Fibroblast of mammary gland (primary cell): ENCODE data around the gene BMP3.
"Not testable (repeated sequence)": the region's sequence is repeated elsewhere in the genome, so short reads cannot be mapped to it uniquely, and the experiment has no call there.

Experiments used
- DNase-seq: peaks from one replicate; pipeline ENCODE4 v3.0.0-alpha.2; 2010; ENCODE audit warnings: low read depth
- H3K4me3 ChIP-seq: 2 replicates; pipeline ENCODE4 v1.5.1; 2011; ENCODE audit warnings: low read depth, mild to moderate bottlenecking, low read length, moderate library complexity; ENCODE audit not compliant: control insufficient read depth
- CTCF ChIP-seq: conservative IDR thresholded peaks from 2 replicates; pipeline ENCODE4 v1.5.1; 2011; ENCODE audit warnings: low read depth, low read length, inconsistent platforms; ENCODE audit not compliant: control insufficient read depth, insufficient read depth

The BMP3 gene

DNA sequence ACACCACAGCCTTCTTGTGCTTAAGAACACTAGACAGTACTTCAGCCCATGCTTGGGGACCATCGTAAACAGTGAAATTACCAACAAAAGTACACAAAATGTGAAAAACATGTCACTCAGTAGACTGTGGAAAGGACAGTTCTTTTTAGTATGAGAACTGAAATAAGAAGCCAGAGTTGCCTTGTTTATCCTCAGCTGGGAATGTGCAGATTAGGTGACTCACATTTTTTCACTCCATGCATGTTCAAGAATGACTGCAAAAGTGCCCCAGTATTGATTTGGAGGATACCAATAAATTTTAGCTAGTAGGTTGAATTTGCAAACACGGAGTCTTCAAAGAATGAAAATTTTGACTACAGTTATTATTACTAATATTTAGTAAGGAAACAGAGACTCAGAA, 23.1 kb upstream of the BMP3 start:
- DNase-seq: no peak
- no peak overlapping the region for H3K4me3 ChIP-seq
- TF ChIP-seq CTCF: no peak

DNA sequence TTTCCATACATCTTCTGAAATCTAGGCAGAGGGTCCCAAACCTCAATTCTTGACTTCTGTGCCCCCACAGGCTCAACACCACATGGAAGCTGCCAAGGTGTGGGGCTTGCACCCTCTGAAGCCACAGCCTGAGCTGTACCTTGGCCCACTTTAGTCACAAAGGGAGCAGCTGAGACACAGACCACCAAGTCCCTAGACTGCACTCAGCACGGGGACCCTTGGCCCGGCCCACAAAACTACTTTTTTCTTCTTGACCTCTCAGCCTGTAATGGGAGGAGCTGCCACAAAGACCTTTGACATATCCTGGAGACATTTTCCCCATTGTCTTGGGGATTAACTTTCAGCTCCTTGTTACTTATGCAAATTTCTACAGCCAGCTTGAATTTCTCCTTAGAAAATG, 13.9 kb upstream of the BMP3 start:
- DNase-seq, H3K4me3 ChIP-seq: not testable (repeated sequence)

- no peak for TF ChIP-seq CTCF
- no peak overlapping the region for H3K4me3 ChIP-seq
- no peak for DNase-seq
These were observed 11.5 kb upstream of the BMP3 start for GRCh38 chr4:81019006-81019405.

DNA sequence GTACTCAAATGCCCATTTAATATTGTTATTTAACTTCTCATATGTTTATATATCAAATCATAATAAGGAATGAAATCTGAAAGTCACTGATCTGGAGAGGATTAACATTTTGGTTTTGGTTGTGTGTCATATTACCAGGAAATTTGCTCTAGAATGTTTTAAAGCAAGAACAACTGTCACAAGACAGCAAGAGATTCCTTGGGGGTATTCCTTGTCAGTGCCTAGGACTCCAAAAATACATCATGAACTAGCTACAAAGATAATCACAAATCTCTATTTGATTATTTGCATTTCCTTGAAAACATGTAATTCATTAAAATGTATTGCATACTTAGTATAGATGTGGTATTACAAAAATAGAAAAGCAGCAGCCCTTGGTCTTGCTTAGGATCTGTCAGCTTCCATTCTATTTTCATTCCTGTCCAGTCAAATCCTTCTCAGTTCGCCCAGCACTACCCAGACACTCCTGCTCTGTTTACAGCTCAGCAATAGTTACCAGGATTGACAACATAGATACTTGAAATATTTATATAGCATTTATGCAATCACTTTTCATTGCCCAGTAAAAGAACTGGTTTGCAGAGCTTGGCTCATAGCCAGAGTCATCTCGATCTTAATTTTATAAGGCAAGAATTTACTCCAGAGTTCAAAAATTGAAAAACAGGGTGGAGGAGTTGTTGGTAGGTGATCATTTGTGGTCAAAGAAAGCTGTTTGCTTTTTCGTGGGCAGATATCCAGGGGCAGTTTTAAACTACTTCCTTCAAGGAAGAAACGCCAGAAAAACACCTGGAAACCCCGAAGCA, 9.2 kb upstream of the BMP3 start:
- DNase-seq: no peak
- no peak for TF ChIP-seq CTCF
- no peak overlapping the region for H3K4me3 ChIP-seq

DNA sequence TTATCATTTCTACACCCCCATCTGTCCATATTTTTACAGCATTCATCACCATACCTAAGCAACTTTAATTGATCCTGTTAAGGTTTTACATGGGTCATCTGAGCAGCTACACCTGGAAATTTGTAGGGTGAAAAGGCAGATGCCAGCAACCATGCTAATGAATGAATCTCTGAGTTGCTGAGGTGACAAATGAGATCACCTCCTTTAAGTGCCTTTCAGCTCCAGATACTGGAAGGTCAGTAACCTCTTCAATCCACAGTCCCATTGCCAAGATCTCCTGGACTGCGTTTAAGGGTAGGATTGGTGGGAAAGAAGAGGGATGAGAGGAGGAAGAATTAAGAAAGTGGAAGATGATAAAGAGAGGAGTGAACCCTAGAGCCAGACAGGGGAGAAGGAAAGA, 8.5 kb upstream of the BMP3 start:
- DNase-seq: no peak
- TF ChIP-seq CTCF: no peak
- H3K4me3 ChIP-seq: no peak overlapping the region

GRCh38 chr4:81023484-81023883, 7.0 kb upstream of the BMP3 start:
- TF ChIP-seq CTCF: no peak
- H3K4me3 ChIP-seq: no peak overlapping the region
- DNase-seq: no peak

DNA sequence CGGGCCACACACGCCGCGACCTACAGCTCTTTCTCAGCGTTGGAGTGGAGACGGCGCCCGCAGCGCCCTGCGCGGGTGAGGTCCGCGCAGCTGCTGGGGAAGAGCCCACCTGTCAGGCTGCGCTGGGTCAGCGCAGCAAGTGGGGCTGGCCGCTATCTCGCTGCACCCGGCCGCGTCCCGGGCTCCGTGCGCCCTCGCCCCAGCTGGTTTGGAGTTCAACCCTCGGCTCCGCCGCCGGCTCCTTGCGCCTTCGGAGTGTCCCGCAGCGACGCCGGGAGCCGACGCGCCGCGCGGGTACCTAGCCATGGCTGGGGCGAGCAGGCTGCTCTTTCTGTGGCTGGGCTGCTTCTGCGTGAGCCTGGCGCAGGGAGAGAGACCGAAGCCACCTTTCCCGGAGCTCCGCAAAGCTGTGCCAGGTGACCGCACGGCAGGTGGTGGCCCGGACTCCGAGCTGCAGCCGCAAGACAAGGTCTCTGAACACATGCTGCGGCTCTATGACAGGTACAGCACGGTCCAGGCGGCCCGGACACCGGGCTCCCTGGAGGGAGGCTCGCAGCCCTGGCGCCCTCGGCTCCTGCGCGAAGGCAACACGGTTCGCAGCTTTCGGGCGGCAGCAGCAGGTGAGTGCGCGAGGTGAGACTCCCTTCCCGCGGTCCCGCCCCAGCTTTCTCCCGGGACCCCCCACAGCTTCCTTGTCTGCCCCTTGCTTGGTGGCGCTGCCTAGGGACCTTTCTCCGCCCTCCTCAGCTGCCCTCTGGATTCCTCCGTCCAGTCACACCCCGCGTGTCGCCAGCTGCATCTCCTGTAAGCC, 678 bp downstream of the BMP3 start:
- no peak for DNase-seq
- no peak overlapping the region for H3K4me3 ChIP-seq

More for the DNA sequence above, 678 bp downstream of the BMP3 start:
- no peak for TF ChIP-seq CTCF
